GM12878 (cell line): ENCODE results near the gene IFNA4.
"Not testable (repeated sequence)": the region's sequence is repeated elsewhere in the genome, so short reads cannot be mapped to it uniquely, and the experiment has no call there.

Source experiments
- CTCF ChIP-seq, 3 experiments: IDR thresholded peaks in 2 of 3; conservative IDR thresholded peaks in 1 of 3; 2 replicates each; pipeline ENCODE4 v1.5.1; 2011; ENCODE audit warnings: low read depth in 3 of 3, low read length in 3 of 3, mild to moderate bottlenecking in 3 of 3, control low read depth in 2 of 3, moderate library complexity in 2 of 3, inconsistent platforms in 1 of 3, mixed read lengths in 1 of 3; ENCODE audit not compliant: control insufficient read depth in 2 of 3, insufficient read depth in 1 of 3; ENCODE audit errors: extremely low read depth in 1 of 3
- ETV6 ChIP-seq, 2 experiments: fragments of 450-650 bp in 1 of 2; IDR thresholded peaks in 1 of 2; conservative IDR thresholded peaks in 1 of 2; 2 replicates each; pipeline ENCODE4 v1.6.1; 2014; ENCODE audit warnings: antibody characterized with exemption in 1 of 2, borderline replicate concordance in 1 of 2, low read depth in 1 of 2, mild to moderate bottlenecking in 1 of 2, moderate library complexity in 1 of 2
- SPI1 ChIP-seq: IDR thresholded peaks from 2 replicates; pipeline ENCODE4 v1.6.1; 2011; ENCODE audit warnings: low read depth, mild to moderate bottlenecking, low read length, moderate library complexity, borderline replicate concordance; ENCODE audit not compliant: insufficient read depth
- STAT1 ChIP-seq: fragments of 450-650 bp; conservative IDR thresholded peaks from 2 replicates; pipeline ENCODE4 v1.6.1; 2014; ENCODE audit warnings: antibody characterized with exemption, mild to moderate bottlenecking
- TAF1 ChIP-seq: IDR thresholded peaks from 2 replicates; pipeline ENCODE4 v1.6.1; 2011; ENCODE audit warnings: mild to moderate bottlenecking, low read depth, low read length, borderline replicate concordance
- ZNF274 ChIP-seq: IDR thresholded peaks from one replicate; pipeline ENCODE4 v1.8.0; 2011; ENCODE audit not compliant: insufficient read length, insufficient read depth

- not testable (repeated sequence) for TF ChIP-seq CTCF (IDR thresholded peaks at IDR 0.05 in 2 of 3, conservative IDR thresholded peaks at IDR 0.05 in 1 of 3; ENCODE audit: control insufficient read depth in 2 of 3, extremely low read depth in 1 of 3, insufficient read depth in 1 of 3, low read depth in 3 of 3, low read length in 3 of 3); STAT1; SPI1; TAF1; ZNF274; ETV6 (conservative IDR thresholded peaks at IDR 0.05 in 1 of 2, IDR thresholded peaks at IDR 0.05 in 1 of 2; ENCODE audit: borderline replicate concordance in 1 of 2, low read depth in 1 of 2)
Observed at GRCh38 chr9:21236360-21236714, 49.0 kb upstream of the IFNA4 start.
